Motor neuron (in vitro differentiated cells): Measurements from ENCODE around the gene SLC27A1. TPM values are rescaled to one million over a fixed set of nuclear protein-coding genes. Genes with fewer than 3 reads are reported as not detected.
"Not testable (repeated sequence)": the region's sequence is repeated elsewhere in the genome, so short reads cannot be mapped to it uniquely, and the experiment has no call there.

Experiments used
- ATAC-seq, 8 experiments: fragments of 200-7000 bp; cut with Tn5 transposase; replicated peaks in 6 of 8; 2 replicates each; pipeline ENCODE4 v1.8.0; 2021; ENCODE audit warnings: mild to moderate bottlenecking in 8 of 8, moderate library complexity in 8 of 8
- H3K27ac ChIP-seq, 2 donors: fragments of 250-450 bp; sonication (Bioruptor Pico); 2 replicates each; pipeline ENCODE4 v1.9.0; 2021; ENCODE audit warnings: antibody characterized with exemption in 2 of 2, mild to moderate bottlenecking in 2 of 2, moderate library complexity in 1 of 2
- H3K4me1 ChIP-seq, 2 donors: fragments of 250-450 bp; sonication (Bioruptor Pico); replicated peaks in 1 of 2; 2 replicates each; pipeline ENCODE4 v1.6.1; 2021; ENCODE audit warnings: antibody characterized with exemption in 2 of 2, mild to moderate bottlenecking in 2 of 2, moderate library complexity in 1 of 2
- H3K4me3 ChIP-seq, 5 donors: fragments of 250-450 bp; sonication (Bioruptor Pico); 2 replicates each; pipeline ENCODE4 v1.9.0; 2021; ENCODE audit warnings: antibody characterized with exemption in 5 of 5, mild to moderate bottlenecking in 5 of 5, moderate library complexity in 4 of 5
- WGBS, 10 experiments: fragments of 450-650 bp; shearing (Covaris generic); methylation state at CpG; one replicate each; pipeline ENCODE4 v1.0.0; 2022; 5-methylcytosine and 5-hydroxymethylcytosine counted together
- in situ Hi-C, 9 experiments: fragments of 400-800 bp; cut with MboI; loops; one replicate each; pipeline ENCODE4 v1.15.0; 2021; ENCODE audit warnings: low sequenced_read_pairs in 9 of 9, low pct_unique_long_range_greater_than_20kb in 2 of 9; ENCODE audit not compliant: unreplicated experiment in 9 of 9
- total RNA-seq, 8 experiments: library from RNA; unstranded; fragments of 300-600 nt; gene quantifications; 2 replicates each; pipeline versions ENCODE4 v1.2.3 to v1.2.4, GENCODE V29; 2022

SLC27A1 gene
- total RNA-seq, 8 experiments from 2014 or later = 6.5 to 30.5 (median 10.5) TPM

DNA sequence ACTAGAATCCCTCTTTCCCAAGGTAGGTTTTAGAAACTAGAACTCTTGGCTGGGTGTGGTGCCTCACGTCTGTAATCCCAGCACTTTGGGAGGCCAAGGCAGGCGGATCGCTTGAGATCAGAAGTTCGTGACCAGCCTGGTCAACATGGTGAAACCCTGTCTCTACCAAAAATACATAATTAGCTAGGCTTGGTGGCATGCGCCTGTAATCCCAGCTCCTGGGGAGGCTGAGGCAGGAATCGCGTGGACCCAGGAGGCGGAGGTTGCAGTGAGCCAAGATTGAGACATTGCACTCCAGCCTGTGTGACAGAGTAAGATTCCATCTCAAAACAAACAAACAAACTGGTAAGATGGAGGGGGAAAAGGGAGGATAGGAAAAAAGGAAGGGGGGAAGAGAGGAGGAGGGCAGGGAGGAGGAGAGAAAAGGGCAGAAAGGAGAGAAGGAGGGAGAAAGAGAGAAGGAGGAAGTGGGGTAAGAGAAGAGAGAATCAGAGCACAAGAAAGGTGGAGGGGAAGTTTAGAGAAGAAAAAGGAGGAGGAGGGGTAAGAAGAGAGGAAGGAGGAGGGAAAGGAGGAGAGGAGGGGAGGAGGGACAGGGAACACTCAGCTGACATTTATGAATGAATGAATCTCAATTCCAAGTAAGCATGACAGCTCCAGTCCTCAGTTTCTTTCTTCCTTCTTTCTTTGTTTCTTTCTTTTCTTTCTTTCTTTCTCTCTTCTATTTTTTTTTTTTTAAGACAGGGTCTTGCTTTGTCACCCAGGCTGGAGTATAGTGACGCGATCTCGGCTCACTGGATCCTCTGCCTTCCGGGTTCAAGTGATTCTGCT lies 2.6 kb upstream of the SLC27A1 start:
- Histone ChIP-seq H3K27ac (no peak overlapping the region), H3K4me1 (peaks cover 11 to 16% of the 10 kb centered on the region in 2 donors), H3K4me3 (no peak overlapping the region)
- no peak for ATAC-seq
- WGBS, 10 experiments = 55 to 90% (median 71%) methylated on average over 1 to 11 of the region's 12 CpGs; no CpG with 5 or more reads in 1 of the 10 experiments
- in situ Hi-C loops = loop anchor here in 1 of 9 experiments (10.0 kb wide), 1 partner anchor 63 kb away; the partner anchor contains the start of gene BST2

GRCh38 chr19:17468302-17469091 lies 1.8 kb upstream of the SLC27A1 start:
- peaks cover 11 to 16% of the 10 kb centered on the region in 2 donors for H3K4me1 ChIP-seq
- WGBS, 10 experiments = 22 to 100% (median 80%) methylated on average over 3 to 8 of the region's 25 CpGs; no CpG with 5 or more reads in 1 of the 10 experiments
- H3K4me3 ChIP-seq = peak overlapping the region in 3 of 5 donors; percentile 73 to 89 (median 83)
- peak in 1 of 8 experiments; percentile 0 for ATAC-seq
- in situ Hi-C loops = loop anchor here in 1 of 9 experiments (10.0 kb wide), 1 partner anchor 64 kb away; the partner anchor contains the start of gene BST2
- peak overlapping the region in 1 of 2 donors; percentile 80 for H3K27ac ChIP-seq

- H3K4me3 ChIP-seq = peak overlapping the region; percentile 57 to 89 (median 73)
- WGBS, 10 experiments = 0 to 9% (median 5%) methylated on average over 3 to 19 of the region's 19 CpGs; no CpG with 5 or more reads in 5 of the 10 experiments
- peak overlapping the region in 1 of 2 donors; percentile 80 for H3K27ac ChIP-seq
- in situ Hi-C loops = loop anchor here in 1 of 9 experiments (10.0 kb wide), 1 partner anchor 64 kb away; the partner anchor contains the start of gene BST2
- H3K4me1 ChIP-seq = peaks cover 11 to 16% of the 10 kb centered on the region in 2 donors
- peak in 3 of 8 experiments; percentile 0 to 4 (median 3) for ATAC-seq
These were observed 1.2 kb upstream of the SLC27A1 start for GRCh38 chr19:17469092-17469480.

- ATAC-seq = peak; percentile 47 to 68 (median 55)
- Histone ChIP-seq H3K4me1 (peaks cover 11 to 16% of the 10 kb centered on the region in 2 donors), H3K27ac (peak overlapping the region; percentile 72 to 80), H3K4me3 (peak overlapping the region; percentile 57 to 89 (median 73))
- in situ Hi-C loops = loop anchor here in 1 of 9 experiments (10.0 kb wide), 1 partner anchor 65 kb away; the partner anchor contains the start of gene BST2
- WGBS, 10 experiments = 0 to 5% (median 0%) methylated on average over 1 to 4 of the region's 31 CpGs; no CpG with 5 or more reads in 5 of the 10 experiments
These were observed 750 bp upstream of the SLC27A1 start for GRCh38 chr19:17469481-17470067.

GRCh38 chr19:17471410-17472125 lies 1.2 kb downstream of the SLC27A1 start:
- Histone ChIP-seq H3K4me1 (peaks cover 8 to 12% of the 10 kb centered on the region in 2 donors), H3K4me3 (peak overlapping the region; percentile 57 to 89 (median 73)), H3K27ac (no peak overlapping the region)

DNA sequence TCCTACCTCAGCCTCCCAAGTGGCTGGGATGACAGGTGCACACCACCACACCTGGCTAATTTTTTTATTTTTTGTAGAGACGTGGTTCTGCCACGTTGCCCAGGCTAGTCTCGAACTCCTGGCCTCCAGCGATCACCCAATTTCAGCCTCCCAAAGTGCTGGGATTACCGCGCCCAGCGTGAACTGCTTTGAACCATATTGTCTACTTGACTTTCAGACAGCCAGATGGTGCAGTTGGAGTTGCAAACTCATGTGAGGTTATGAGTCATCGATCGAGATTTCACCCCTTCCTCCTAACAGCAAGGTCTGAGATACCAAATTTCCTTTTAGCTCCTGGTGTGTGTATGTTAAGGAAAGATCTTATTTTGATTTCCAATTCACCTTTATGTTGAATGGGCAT lies 2.7 kb downstream of the SLC27A1 start:
- WGBS, 10 experiments = 50 to 100% (median 73%) methylated on average over 1 to 8 of the region's 9 CpGs; no CpG with 5 or more reads in 4 of the 10 experiments
- no peak for ATAC-seq
- in situ Hi-C loops = no loop called here
- Histone ChIP-seq H3K27ac (no peak overlapping the region), H3K4me1 (peaks cover 8 to 12% of the 10 kb centered on the region in 2 donors), H3K4me3 (no peak overlapping the region)

More at GRCh38 chr19:17471410-17472125, 1.2 kb downstream of the SLC27A1 start:
- no peak for ATAC-seq
- 0 to 95% (median 69%) methylated on average over 1 to 4 of the region's 12 CpGs; no CpG with 5 or more reads in 4 of the 10 experiments for WGBS, 10 experiments
- in situ Hi-C loops = no loop called here

- peaks cover 4 to 13% of the 10 kb centered on the region in 2 donors for H3K4me1 ChIP-seq
- ATAC-seq, H3K4me3 ChIP-seq, in situ Hi-C loops, H3K27ac ChIP-seq: not testable (repeated sequence)
- WGBS, 10 experiments = 73 to 100% (median 98%) methylated on average over 1 to 5 of the region's 6 CpGs; no CpG with 5 or more reads in 4 of the 10 experiments
These were observed 4.8 kb downstream of the SLC27A1 start for GRCh38 chr19:17475011-17475540.

DNA sequence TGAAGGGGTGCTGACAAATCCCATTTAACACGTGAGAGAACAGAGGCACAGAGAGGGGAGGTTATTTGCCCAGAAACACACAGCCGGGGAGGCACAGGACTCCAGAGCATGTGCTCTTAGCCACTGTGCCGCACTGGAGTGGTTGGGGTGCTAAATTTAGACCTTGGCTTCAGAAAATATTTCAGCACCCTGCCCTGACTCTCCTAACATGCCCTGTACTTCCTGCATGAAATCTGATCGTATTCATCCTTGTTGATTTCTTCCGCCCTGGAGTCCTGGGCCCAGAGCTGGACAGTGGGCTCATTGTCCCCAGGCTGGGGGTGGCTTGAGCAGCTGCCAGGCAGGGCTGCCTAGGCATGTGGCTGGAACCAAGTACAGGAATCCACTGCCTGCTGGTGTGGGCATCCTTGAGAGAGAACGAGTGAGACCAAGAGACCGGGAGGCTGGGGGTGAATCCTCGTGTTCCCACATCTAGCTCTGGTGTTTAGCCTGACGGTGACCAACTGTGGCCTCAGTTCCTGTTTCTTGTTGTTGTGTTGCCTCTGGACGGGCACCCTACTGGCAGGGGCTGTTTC lies 5.3 kb downstream of the SLC27A1 start:
- peak; percentile 22 to 87 (median 64) for ATAC-seq
- no peak overlapping the region for H3K27ac ChIP-seq
- 0 to 91% (median 70%) methylated on average over 1 to 6 of the region's 10 CpGs; no CpG with 5 or more reads in 2 of the 10 experiments for WGBS, 10 experiments
- peaks cover 4 to 13% of the 10 kb centered on the region in 2 donors for H3K4me1 ChIP-seq
- no peak overlapping the region for H3K4me3 ChIP-seq
- in situ Hi-C loops = no loop called here

DNA sequence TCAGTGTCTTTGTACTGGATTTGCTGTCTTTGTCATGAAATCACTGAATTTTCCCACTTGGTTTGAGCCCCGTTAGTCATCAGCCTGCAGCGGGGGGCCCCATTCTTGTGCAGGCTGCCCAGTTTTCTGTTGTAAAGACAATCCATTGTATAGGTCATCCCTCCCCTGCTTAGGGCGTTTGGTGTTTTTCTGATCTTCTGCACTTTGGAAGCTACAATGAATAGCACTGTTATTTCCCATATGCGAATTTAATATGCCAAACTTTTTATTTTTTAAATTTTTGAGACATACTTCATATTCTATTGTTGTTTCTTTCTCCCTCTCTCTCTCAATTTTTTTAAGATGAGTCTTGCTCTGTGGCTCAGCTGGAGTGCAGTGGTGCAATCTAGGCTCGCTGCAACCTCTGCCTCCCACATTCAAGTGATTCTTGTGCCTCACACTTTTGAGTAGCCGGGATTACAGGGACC lies 9.0 kb downstream of the SLC27A1 start:
- peak in 7 of 8 experiments; percentile 19 to 71 (median 66) for ATAC-seq
- Histone ChIP-seq H3K4me3 (no peak overlapping the region), H3K27ac (peak overlapping the region in 1 of 2 donors; percentile 77), H3K4me1 (peaks cover 0 to 9% of the 10 kb centered on the region in 2 donors)
- WGBS, 10 experiments = 0 to 67% (median 19%) methylated on average over 1 to 6 of the region's 6 CpGs
- in situ Hi-C loops = no loop called here

- H3K27ac ChIP-seq = no peak overlapping the region
- peaks cover 0 to 9% of the 10 kb centered on the region in 2 donors for H3K4me1 ChIP-seq
- WGBS, 10 experiments = 93 to 98% methylated on average over 6 to 11 of the region's 13 CpGs; no CpG with 5 or more reads in 8 of the 10 experiments
- no peak overlapping the region for H3K4me3 ChIP-seq
- in situ Hi-C loops = no loop called here
- ATAC-seq = no peak
These were observed 11.7 kb downstream of the SLC27A1 start for GRCh38 chr19:17481986-17482385.

DNA sequence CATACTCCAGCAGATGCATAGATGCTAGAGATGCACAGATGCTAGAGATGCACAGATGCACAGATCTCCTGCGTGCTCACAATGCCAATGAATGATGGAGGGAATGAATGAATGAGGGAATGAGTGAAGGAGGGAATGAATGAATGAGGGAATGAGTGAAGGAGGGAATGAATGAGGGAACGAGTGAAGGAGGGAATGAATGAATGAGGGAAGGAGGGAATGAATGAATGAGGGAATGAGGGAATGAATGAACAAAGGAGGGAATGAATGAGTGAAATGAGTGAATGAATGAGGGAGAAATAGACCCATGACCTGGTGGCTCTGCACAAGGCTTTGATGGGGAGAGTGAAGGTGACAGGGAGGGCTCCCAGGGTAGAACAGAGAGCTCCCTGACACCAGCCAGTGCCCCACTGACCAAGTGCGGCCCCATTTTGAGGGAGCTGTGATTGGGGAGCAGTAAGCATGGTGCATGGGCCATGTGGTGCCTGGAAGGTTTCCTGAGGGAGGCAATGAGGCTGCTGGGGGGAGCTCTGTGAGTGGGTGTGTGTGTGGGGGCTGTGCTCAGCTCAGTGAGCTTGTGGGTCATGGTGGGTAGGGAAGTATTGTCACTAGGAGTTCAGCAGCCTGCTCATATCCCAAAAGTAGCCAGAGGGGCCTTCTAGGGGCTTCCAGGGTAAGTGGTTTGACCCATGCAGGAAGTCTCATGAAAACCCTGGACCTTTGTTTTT lies 12.7 kb downstream of the SLC27A1 start:
- no peak overlapping the region for H3K4me3 ChIP-seq
- in situ Hi-C loops = no loop called here
- H3K4me1 ChIP-seq = peaks cover 0 to 9% of the 10 kb centered on the region in 2 donors
- ATAC-seq = no peak
- H3K27ac ChIP-seq = no peak overlapping the region
- WGBS, 10 experiments = 63 to 93% (median 76%) methylated on average over 2 to 3 of the region's 3 CpGs; no CpG with 5 or more reads in 1 of the 10 experiments
